Coronary artery (tissue), 2 donors: ENCODE measurements around the gene ERN1.

Source experiments
- DNase-seq: peaks from one replicate; pipeline ENCODE4 v3.0.0-alpha.2; 2017; ENCODE audit warnings: low spot score
- H3K27ac ChIP-seq, 2 donors: fragments of 200-600 bp; sonication (generic); one replicate each; pipeline ENCODE4 v1.5.1; 2016 to 2019
- H3K4me3 ChIP-seq: fragments of 200-600 bp; sonication (generic); 2 replicates; pipeline ENCODE4 v1.5.1; 2016; ENCODE audit warnings: mild to moderate bottlenecking, moderate library complexity
- CTCF ChIP-seq: fragments of 200-600 bp; sonication (generic); IDR thresholded peaks from one replicate; pipeline ENCODE4 v1.5.1; 2019; ENCODE audit warnings: antibody characterized with exemption

Gene ERN1

GRCh38 chr17:64099543-64099942 lies 30.4 kb downstream of the ERN1 start:
- TF ChIP-seq CTCF = no peak
- DNase-seq = no peak
- H3K27ac ChIP-seq = no peak overlapping the region
- H3K4me3 ChIP-seq = no peak overlapping the region

- DNase-seq = no peak
- H3K27ac ChIP-seq = peak overlapping the region; percentile 46 to 57
- no peak for TF ChIP-seq CTCF
- no peak overlapping the region for H3K4me3 ChIP-seq
These were observed 32.6 kb downstream of the ERN1 start for GRCh38 chr17:64097196-64097936.

GRCh38 chr17:64096037-64096436 lies 33.9 kb downstream of the ERN1 start:
- no peak overlapping the region for H3K4me3 ChIP-seq
- H3K27ac ChIP-seq = no peak overlapping the region
- TF ChIP-seq CTCF = no peak
- DNase-seq = no peak

GRCh38 chr17:64095144-64095882 lies 34.6 kb downstream of the ERN1 start:
- no peak for TF ChIP-seq CTCF
- no peak overlapping the region for H3K4me3 ChIP-seq
- no peak for DNase-seq
- no peak overlapping the region for H3K27ac ChIP-seq

GRCh38 chr17:64094412-64094811 lies 35.5 kb downstream of the ERN1 start:
- Histone ChIP-seq H3K4me3 (no peak overlapping the region), H3K27ac (no peak overlapping the region)
- DNase-seq = no peak
- no peak for TF ChIP-seq CTCF

- DNase-seq = no peak
- no peak overlapping the region for H3K4me3 ChIP-seq
- TF ChIP-seq CTCF = no peak
- no peak overlapping the region for H3K27ac ChIP-seq
These were observed 36.9 kb downstream of the ERN1 start for GRCh38 chr17:64092952-64093451.
